GM21723 (cell line): ENCODE results near the gene PDP2.
A peak's percentile ranks its signal among the peaks of the same experiment; 100 is the strongest.

ENCODE experiments used
- ATAC-seq: cut with Tn5 transposase; IDR thresholded peaks from one replicate; pipeline ENCODE4 v1.9.1; 2021; ENCODE audit warnings: mild to moderate bottlenecking, moderate library complexity; ENCODE audit not compliant: unreplicated experiment

PDP2 gene

DNA sequence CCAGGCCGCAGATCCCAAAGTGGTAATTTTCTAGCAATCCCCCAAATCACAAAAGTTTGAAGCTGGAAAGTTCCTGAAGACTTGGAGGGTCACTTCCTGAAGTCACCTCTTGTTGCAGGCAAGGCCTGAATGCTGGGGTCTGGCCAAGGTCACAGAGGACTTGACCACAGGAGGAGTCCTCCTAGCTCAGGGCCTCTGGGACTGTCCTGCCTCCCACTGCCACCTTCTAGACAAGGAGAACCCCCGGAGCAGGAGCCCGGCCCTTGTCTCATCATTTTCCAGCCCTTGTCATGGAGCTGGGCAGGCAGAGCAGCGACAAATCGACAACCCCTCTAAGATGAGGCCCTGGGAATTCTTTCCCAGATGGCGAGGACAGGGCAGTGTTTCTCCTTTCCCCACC, 38.0 kb downstream of the PDP2 start:
- ATAC-seq: no peak

DNA sequence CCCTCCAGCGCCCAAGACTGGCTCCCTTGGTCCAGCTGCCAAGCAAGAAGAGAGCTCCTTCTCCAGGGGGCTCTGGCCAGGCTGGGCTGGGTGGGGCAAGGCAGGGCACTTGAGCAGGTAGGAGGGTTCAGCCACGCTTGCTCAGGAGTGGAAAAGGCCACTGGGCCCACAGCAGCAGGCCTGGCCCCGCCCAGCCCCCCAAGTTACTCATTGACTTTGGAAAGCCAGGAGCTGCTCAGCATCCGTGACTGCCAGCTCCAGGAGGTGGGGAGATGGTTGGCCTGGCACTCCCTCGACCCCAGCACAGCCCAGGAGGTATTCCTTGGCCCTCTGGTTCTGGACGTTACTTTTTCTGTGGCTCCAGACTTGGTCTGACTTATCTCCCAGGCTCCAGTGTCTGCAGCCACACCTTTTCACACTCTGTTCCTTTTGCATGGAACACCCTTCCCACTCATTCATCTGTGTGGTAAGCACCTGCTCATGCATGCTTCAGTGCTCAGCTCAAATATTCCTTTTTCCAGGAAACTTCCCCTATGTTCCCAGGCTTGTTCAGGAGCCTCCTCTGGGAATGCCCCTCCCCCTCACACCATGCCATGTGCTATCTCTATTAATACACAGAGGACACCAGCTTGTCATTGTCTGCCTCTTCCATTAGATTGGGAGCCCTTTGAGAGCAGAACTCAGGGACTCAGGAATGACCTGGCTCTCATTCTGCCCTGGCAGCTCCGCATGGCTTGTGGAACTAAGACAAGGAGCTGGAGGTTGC, 38.7 kb downstream of the PDP2 start, which contains the start of gene CDH16:
TSS of gene CDH16 (minus strand) at position 83 of the 766 bp plus-strand sequence. CDS start 820 bp downstream, outside the sequence.
- ATAC-seq: no peak

- no peak for ATAC-seq
Observed at GRCh38 chr16:66919569-66920298, 39.4 kb downstream of the PDP2 start.

GRCh38 chr16:66920299-66920590, 39.9 kb downstream of the PDP2 start:
- no peak for ATAC-seq

GRCh38 chr16:66920924-66921680, 40.8 kb downstream of the PDP2 start:
- ATAC-seq: no peak

GRCh38 chr16:66921729-66922450, 41.6 kb downstream of the PDP2 start:
- no peak for ATAC-seq

DNA sequence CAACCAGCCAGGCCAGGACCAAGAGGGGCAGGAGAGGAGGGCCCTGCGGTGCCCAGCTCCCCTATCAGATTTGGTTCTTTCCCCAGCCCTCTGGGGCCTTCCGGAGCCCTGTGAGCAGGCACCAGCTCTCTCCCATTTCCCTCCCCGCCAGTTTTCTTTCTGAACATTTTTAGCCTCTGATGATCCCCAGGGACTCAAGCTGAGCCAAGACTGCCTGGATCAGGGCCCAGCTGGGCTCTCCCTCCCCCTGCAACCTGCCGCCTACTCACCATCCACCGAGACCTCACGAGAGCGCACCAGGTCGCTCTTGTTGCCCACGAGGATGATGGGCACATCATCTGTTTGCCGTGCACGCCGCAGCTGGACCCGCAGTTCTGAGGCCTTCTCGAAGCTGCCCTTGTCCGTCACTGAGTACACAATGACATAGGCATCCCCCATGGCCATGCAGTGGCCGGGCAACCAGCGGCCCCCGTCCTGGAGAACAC, 43.0 kb downstream of the PDP2 start:
- ATAC-seq: no peak

DNA sequence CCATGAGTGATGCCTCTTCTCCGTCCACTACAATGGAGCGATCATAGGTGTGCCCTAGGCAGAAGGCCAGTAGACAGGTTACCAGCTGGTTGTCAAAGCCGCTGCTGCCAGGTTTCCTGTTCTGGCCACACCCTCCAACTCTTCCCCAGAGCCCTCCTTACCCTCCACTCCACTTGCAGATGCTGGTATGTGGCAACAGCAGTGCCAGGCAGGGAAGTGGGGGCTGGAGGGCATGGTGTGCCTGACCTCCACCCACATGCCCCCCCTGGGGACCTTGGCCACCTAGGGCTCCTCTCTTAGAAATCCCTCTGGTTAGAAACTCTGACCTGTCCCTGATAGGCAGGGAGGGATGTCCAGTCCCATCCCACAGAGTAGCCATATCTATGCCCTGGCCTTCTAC, 43.6 kb downstream of the PDP2 start:
- ATAC-seq: no peak

DNA sequence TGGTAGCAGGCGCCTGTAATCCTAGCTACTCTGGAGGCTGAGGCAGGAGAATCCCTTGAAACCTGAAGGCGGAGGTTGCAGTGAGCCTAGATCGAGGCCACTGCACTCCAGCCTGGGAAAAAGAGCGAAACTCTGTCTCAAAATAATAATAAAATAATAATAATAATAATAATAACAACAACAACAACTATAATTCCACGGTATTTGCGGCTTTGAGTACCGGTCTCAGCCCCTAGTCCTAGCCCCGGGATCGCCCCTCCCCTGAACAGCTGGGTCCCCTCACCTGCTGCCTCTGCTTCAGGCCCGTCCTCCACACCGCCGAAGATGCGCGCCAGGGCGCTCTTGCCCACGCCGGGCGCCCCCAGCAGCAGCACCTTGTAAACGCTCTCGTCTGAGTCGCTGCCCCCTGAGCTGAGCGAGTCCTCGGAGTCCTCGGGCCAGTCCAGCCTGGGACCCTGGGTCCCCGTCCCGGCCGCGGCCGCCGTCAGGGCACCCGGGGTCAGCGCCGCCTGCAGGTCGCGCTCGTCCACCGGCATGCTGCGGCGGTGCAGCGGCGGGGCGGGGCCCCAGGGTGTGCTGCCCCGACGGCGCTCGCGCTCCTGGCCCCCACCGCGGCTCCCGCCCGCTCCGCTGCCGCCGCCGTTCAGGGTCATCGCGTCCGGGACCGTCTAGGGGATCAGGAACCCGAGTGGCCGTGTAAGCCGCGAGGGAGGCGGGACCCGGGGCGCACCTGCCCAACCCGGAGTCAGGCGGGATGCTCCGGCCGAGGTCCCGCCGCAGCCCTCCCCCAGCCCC, 44.4 kb downstream of the PDP2 start:
- ATAC-seq: peak; percentile 50

DNA sequence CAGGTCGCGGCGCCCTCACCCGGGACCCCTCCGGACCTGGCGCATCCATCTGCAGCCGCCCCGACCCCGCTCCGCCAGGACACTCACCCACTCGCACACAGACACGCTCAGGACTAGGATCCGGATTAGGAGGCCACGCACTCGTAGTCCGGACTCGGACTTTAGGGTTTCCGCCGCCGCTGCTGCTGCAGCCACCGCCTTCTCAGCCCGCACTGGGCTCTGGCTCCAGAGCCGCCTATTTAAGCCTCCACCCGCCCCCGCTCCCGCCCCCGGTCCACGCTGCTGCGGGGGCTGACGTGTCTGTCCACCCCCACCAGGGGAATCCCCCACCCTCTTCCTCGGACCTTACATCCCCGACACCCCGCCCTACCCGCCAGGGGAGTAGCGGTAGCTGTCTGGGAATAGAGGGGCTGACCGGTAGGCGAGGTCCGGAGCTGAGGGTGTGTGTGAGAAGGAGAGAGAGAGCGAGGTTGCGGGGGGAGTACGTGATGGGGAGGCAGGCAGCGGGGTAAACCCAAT, 45.1 kb downstream of the PDP2 start, which contains the start of gene RRAD:
TSS of gene RRAD (minus strand) at position 214 of the 519 bp plus-strand sequence. CDS start 356 bp downstream, outside the sequence.
- ATAC-seq: peak; percentile 11

DNA sequence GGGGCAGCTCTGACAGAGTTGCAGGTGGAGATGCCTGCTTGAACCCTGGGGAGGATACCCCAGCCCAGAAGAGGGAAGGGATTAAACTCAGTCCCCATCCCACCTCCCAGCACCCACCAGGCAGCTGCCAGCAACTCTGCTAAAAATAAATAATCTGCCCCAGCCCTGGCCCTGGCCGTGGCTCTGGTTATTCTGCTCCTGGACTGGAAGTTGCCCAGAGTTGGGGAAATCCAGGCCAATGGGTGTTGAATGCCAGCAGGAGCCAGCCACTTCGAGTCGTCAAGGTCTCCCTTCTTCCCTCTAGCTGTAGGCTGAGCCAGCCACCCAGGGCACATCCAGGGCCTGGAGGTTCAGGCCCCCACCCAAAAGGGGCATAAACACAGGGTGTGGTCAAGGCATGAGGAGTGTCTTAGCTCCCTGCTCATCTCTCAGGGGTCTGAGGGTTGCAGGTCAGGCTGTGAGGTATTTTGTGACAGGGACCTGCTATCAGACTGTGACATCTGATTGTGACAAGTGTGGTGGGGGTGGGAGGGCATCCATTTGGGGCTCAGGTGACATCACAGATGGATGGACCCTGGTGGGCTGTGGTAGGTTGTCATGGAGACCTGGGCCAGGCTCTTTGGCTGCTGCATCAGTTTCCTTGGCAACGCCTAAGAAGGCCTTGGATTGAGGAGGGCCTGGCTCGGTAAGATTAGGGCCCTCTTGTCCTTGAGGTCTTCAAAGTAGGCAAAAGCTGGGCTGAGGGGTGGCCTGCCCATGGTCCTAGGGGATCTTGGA, 46.0 kb downstream of the PDP2 start:
- ATAC-seq: no peak

GRCh38 chr16:66926961-66927436, 46.7 kb downstream of the PDP2 start:
- no peak for ATAC-seq

GRCh38 chr16:66927918-66928649, 47.8 kb downstream of the PDP2 start:
- no peak for ATAC-seq

GRCh38 chr16:66928702-66929388, 48.5 kb downstream of the PDP2 start:
- no peak for ATAC-seq

GRCh38 chr16:66930189-66930588, 49.9 kb downstream of the PDP2 start:
- no peak for ATAC-seq

GRCh38 chr16:66931665-66932064, 51.4 kb downstream of the PDP2 start:
- no peak for ATAC-seq

DNA sequence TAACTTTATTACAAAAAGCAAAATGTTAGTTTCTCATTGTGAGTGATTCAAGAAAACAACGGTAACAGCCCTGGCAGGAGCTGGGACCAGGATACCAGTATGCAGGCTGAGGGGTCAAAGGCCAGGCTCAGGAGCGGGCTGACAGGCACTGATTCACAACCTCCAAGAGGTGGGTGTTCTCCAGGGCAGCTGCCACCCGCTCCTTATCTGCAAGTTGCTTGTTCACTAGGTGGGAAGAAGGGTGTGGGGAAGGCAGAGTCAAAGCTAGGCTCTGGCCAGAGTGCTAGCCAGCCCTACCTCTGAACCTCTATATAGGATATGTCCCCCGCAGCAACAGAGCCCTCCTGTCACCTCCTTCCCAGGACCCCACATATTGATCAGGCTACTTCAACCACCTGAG, 51.8 kb downstream of the PDP2 start:
- no peak for ATAC-seq

- ATAC-seq: peak; percentile 8
Observed at GRCh38 chr16:66933776-66934137, 53.4 kb downstream of the PDP2 start.
